PC-3 (cell line): ENCODE results near the gene FARS2. TPM values are rescaled to one million over a fixed set of nuclear protein-coding genes. Genes with fewer than 3 reads are reported as not detected.

Experiments
- ATAC-seq: fragments of 200-7000 bp; cut with Tn5 transposase; 2 replicates; pipeline ENCODE4 v1.9.1; 2020; ENCODE audit warnings: mild to moderate bottlenecking, moderate library complexity
- BruUV-seq: library from RNA; stranded (reverse); fragments of 400-500 nt; replicated peaks from 2 replicates; lab custom pipeline; 2021; lab: Mats Ljungman, UMichigan
- CTCF ChIA-PET: fragments of 300-600 bp; sonication (Branson Sonifier 250); formaldehyde crosslinking; loops from one replicate; lab custom pipeline; 2022; ENCODE audit warnings: antibody characterized with exemption; lab: Charles Lee
- POLR2A ChIA-PET: fragments of 300-600 bp; sonication (Branson Sonifier 250); formaldehyde crosslinking; loops from one replicate; lab custom pipeline; 2022; ENCODE audit warnings: antibody characterized with exemption; ENCODE audit not compliant: unreplicated experiment; lab: Charles Lee
- DNase-seq: peaks from one replicate; pipeline ENCODE4 v3.0.0-alpha.2; 2015
- H2AFZ ChIP-seq: fragments of 300-600 bp; sonication (generic); 2 replicates; pipeline ENCODE4 v1.6.0; 2016; ENCODE audit warnings: antibody characterized with exemption, low read length
- H3F3A ChIP-seq: fragments of 300-600 bp; sonication (generic); one replicate; pipeline ENCODE4 v1.6.0; 2017; ENCODE audit warnings: antibody characterized with exemption, low read length, control low read depth, mild to moderate bottlenecking; ENCODE audit not compliant: unreplicated experiment
- H3K27ac ChIP-seq: fragments of 300-600 bp; sonication (generic); 2 replicates; pipeline ENCODE4 v1.5.1; 2016; ENCODE audit warnings: mild to moderate bottlenecking, low read length
- H3K27me3 ChIP-seq: fragments of 300-600 bp; sonication (generic); 2 replicates; pipeline ENCODE4 v1.6.1; 2016; ENCODE audit warnings: low read length, mixed read lengths
- H3K36me3 ChIP-seq: fragments of 300-600 bp; sonication (generic); 2 replicates; pipeline ENCODE4 v1.6.1; 2016; ENCODE audit warnings: low read depth, mixed run types, low read length, mixed read lengths
- H3K4me1 ChIP-seq: fragments of 300-600 bp; sonication (generic); 2 replicates; pipeline ENCODE4 v1.5.1; 2016; ENCODE audit warnings: low read length; ENCODE audit not compliant: insufficient read depth
- H3K4me2 ChIP-seq: fragments of 300-600 bp; sonication (generic); 2 replicates; pipeline ENCODE4 v1.6.0; 2016; ENCODE audit warnings: low read length
- H3K4me3 ChIP-seq: fragments of 300-600 bp; sonication (generic); 2 replicates; pipeline ENCODE4 v1.5.1; 2016; ENCODE audit warnings: mild to moderate bottlenecking, low read length, mixed read lengths
- H3K79me2 ChIP-seq: fragments of 300-600 bp; sonication (generic); 2 replicates; pipeline ENCODE4 v1.6.1; 2017; ENCODE audit warnings: low read length, mixed read lengths
- H3K9ac ChIP-seq: fragments of 300-600 bp; sonication (generic); 2 replicates; pipeline ENCODE4 v1.6.0; 2016; ENCODE audit warnings: mild to moderate bottlenecking, low read length
- H3K9me2 ChIP-seq: fragments of 300-600 bp; sonication (generic); replicated peaks from 2 replicates; pipeline ENCODE4 v1.6.1; 2016; ENCODE audit warnings: mixed run types, low read length, mixed read lengths
- H3K9me3 ChIP-seq: fragments of 300-600 bp; sonication (generic); 2 replicates; pipeline ENCODE4 v1.6.1; 2016; ENCODE audit warnings: low read length, mixed read lengths
- H4K20me1 ChIP-seq: fragments of 300-600 bp; sonication (generic); 2 replicates; pipeline ENCODE4 v1.6.1; 2016; ENCODE audit warnings: low read length, mixed read lengths
- CTCF ChIP-seq: fragments of 300-600 bp; sonication (generic); conservative IDR thresholded peaks from 2 replicates; pipeline ENCODE4 v1.5.1; 2017; ENCODE audit warnings: antibody characterized with exemption, low read depth, mild to moderate bottlenecking, low read length
- EZH2 ChIP-seq: fragments of 300-600 bp; sonication (generic); IDR thresholded peaks from one replicate; pipeline ENCODE4 v1.6.1; 2017; ENCODE audit warnings: antibody characterized with exemption, mild to moderate bottlenecking, low read length; ENCODE audit not compliant: unreplicated experiment
- EZH2phosphoT487 ChIP-seq: fragments of 300-600 bp; sonication (generic); IDR thresholded peaks from 2 replicates; pipeline ENCODE4 v1.6.1; 2018; ENCODE audit warnings: mild to moderate bottlenecking, antibody characterized with exemption, low read length, borderline replicate concordance
- intact Hi-C: fragments of 100-400 bp; cut with micrococcal nuclease; formaldehyde crosslinking; loops from 2 replicates; pipeline ENCODE4 v1.9.0; 2023
- total RNA-seq: library from RNA; depleted of rRNA; stranded (reverse); fragments of >200 nt; gene quantifications from 2 replicates; pipeline ENCODE4 v1.2.3, GENCODE V29; 2014

FARS2 gene
- total RNA-seq, 1 experiment from 2014 or later = 23.0 TPM

GRCh38 chr6:5250451-5250850 is 10.9 kb upstream of the FARS2 start:
- H3K4me1 ChIP-seq = peaks cover 31% of the 10 kb centered on the region
- TF ChIP-seq EZH2phosphoT487 (no peak), CTCF (no peak), EZH2 (no peak)
- H3K36me3 ChIP-seq = peaks cover 5% of the 10 kb centered on the region; the same call in 1 of the 2 replicates
- H3K4me3 ChIP-seq = no peak overlapping the region
- ChIA-PET CTCF (no interaction called here), POLR2A (no interaction called here)
- ATAC-seq (peak; percentile 80), DNase-seq (peak; percentile 31)
- H3K9me2 ChIP-seq = no peaks in the 10 kb centered on the region
- H3K9ac ChIP-seq = no peak overlapping the region
- H3K9me3 ChIP-seq = no peaks in the 10 kb centered on the region
- peaks cover 83% of the 10 kb centered on the region for H3K79me2 ChIP-seq
- peak overlapping the region; percentile 11; the same call in 1 of the 2 replicates for H3K27ac ChIP-seq
- no peak overlapping the region for H2AFZ ChIP-seq
- H3F3A ChIP-seq = peaks cover 11% of the 10 kb centered on the region
- intact Hi-C loops = no loop called here
- peaks cover 22% of the 10 kb centered on the region for H4K20me1 ChIP-seq
- no TSS peak for BruUV-seq
- H3K4me2 ChIP-seq = peak overlapping the region; percentile 35
- no peaks in the 10 kb centered on the region for H3K27me3 ChIP-seq

GRCh38 chr6:5250911-5251310 is 10.4 kb upstream of the FARS2 start:
- Histone ChIP-seq H3K9me3 (no peaks in the 10 kb centered on the region), H3K27ac (peak overlapping the region; percentile 11; the same call in 1 of the 2 replicates), H3K36me3 (peaks cover 5% of the 10 kb centered on the region; the same call in 1 of the 2 replicates), H3K9me2 (no peaks in the 10 kb centered on the region), H3K4me3 (no peak overlapping the region), H3K79me2 (peaks cover 83% of the 10 kb centered on the region), H3K27me3 (no peaks in the 10 kb centered on the region), H3K4me1 (peaks cover 31% of the 10 kb centered on the region), H4K20me1 (peaks cover 22% of the 10 kb centered on the region), H2AFZ (no peak overlapping the region), H3K9ac (no peak overlapping the region), H3F3A (peaks cover 11% of the 10 kb centered on the region), H3K4me2 (peak overlapping the region; percentile 35; the same call in 1 of the 2 replicates)
- BruUV-seq = no TSS peak
- DNase-seq (no peak), ATAC-seq (peak; percentile 6; the same call in 1 of the 2 replicates)
- POLR2A ChIA-PET = no interaction called here
- intact Hi-C loops = no loop called here
- CTCF ChIA-PET = no interaction called here
- TF ChIP-seq CTCF = no peak

- Histone ChIP-seq H3K79me2 (peaks cover 76% of the 10 kb centered on the region), H3K4me3 (no peak overlapping the region), H3K27ac (no peak overlapping the region), H3K27me3 (no peaks in the 10 kb centered on the region), H3K4me1 (peaks cover 8% of the 10 kb centered on the region), H2AFZ (no peak overlapping the region), H3F3A (no peaks in the 10 kb centered on the region), H3K9me2 (no peaks in the 10 kb centered on the region), H4K20me1 (no peaks in the 10 kb centered on the region), H3K36me3 (no peaks in the 10 kb centered on the region; the same call in 1 of the 2 replicates), H3K9ac (no peak overlapping the region), H3K9me3 (no peaks in the 10 kb centered on the region), H3K4me2 (no peak overlapping the region)
- BruUV-seq = no TSS peak
- ATAC-seq (no peak), DNase-seq (no peak)
- intact Hi-C loops = no loop called here
- TF ChIP-seq EZH2 = no peak
- no peak for TF ChIP-seq EZH2phosphoT487
- TF ChIP-seq CTCF = no peak
- ChIA-PET POLR2A (no interaction called here), CTCF (no interaction called here)
Measured at GRCh38 chr6:5256952-5257351, 4.4 kb upstream of the FARS2 start.
